ENCODE data around the gene PDIA5.

PDIA5 gene

DNA sequence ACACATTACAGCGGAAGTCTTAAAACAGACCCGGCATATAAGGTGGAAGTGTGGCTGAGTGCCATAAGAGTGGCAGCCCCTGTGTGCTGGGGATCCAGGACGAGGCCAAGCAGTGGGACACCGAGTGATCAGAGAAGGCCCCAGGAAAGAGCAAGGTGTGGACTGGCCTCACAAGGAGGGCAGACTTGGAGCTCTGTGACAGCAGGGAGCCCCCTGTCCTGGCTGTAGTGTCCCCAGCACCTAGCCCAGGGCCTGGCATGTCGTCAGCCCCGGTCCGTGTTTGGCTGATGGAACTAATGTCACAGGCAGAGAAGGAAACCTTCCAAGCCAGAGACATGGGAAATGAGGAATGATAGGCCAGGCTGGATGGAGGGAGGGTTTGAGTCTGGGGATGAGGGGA, 4.8 kb downstream of the PDIA5 start:
- TF ChIP-seq, protein P1, sequence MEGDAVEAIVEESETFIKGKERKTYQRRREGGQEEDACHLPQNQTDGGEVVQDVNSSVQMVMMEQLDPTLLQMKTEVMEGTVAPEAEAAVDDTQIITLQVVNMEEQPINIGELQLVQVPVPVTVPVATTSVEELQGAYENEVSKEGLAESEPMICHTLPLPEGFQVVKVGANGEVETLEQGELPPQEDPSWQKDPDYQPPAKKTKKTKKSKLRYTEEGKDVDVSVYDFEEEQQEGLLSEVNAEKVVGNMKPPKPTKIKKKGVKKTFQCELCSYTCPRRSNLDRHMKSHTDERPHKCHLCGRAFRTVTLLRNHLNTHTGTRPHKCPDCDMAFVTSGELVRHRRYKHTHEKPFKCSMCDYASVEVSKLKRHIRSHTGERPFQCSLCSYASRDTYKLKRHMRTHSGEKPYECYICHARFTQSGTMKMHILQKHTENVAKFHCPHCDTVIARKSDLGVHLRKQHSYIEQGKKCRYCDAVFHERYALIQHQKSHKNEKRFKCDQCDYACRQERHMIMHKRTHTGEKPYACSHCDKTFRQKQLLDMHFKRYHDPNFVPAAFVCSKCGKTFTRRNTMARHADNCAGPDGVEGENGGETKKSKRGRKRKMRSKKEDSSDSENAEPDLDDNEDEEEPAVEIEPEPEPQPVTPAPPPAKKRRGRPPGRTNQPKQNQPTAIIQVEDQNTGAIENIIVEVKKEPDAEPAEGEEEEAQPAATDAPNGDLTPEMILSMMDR (IDR thresholded peaks at IDR 0.05; ENCODE audit: extremely low read depth, missing control alignments), result no peak
- no peak for DNase-seq (ENCODE audit: low spot score)

DNA sequence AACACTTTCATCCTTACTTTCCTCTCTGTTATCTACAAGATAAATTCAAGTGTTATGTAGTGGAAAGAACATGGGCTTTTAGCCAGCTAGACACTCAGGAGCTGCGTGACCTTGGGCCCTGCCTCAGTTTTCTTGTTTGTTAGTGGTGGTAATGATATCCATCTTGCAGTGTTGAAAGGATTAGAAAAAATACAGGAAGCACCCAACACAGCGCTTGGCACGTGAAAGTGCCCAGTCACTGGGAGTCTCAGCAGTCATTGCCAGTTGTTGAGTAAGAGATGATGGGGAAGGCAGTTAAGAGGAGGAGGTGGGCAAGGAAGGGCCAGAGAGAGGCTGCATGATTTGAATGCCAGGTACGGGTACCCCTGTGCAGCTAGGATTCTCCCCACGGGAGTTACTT, 5.3 kb downstream of the PDIA5 start:
- TF ChIP-seq, protein P1 (IDR thresholded peaks at IDR 0.05; ENCODE audit: extremely low read depth, missing control alignments), result no peak
- no peak for DNase-seq (ENCODE audit: low spot score)

DNA sequence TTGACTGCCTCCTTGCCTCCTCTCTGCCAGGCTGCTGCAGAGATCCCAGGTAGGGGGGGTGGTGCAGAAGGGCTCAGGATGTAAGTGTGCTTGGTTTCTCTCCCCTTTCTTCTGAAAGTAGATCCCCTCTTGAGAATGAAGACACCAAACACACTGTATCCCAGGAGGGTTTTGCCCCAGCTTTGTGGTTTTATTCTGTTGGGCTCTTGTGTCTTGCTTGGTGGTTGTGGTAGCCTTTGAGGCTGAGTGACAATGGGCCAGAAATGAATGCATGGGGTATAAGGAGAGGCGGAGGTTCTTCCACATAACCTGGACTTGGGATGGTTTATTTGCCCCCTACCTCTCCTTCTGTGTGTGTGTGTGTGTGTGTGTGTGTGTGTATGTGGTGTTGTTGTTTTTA, 5.7 kb downstream of the PDIA5 start:
- DNase-seq (ENCODE audit: low spot score), result no peak
- TF ChIP-seq, protein P1 (IDR thresholded peaks at IDR 0.05; ENCODE audit: extremely low read depth, missing control alignments), result no peak

DNA sequence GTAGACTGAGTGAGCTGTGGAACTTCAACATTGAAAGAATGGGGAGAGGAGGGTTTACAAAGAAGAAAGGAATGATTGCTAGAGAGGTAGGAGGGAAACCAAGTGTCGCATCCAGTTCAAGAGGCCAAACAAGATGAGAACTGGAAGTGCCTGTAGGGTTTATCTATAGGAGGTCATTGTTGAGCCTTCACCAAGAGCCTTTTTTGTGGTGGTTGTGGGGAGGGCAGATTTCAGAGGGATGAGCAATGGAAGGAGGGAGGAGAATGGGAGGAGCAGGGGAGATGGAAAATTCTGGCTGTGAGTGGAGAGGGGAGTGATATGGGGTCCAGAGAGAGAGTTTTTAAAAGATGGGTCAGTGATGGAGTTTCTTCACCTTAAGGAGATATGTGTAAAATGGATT, 8.5 kb downstream of the PDIA5 start:
- TF ChIP-seq, protein P1 (IDR thresholded peaks at IDR 0.05; ENCODE audit: extremely low read depth, missing control alignments), result no peak
- DNase-seq (ENCODE audit: low spot score), result no peak

DNA sequence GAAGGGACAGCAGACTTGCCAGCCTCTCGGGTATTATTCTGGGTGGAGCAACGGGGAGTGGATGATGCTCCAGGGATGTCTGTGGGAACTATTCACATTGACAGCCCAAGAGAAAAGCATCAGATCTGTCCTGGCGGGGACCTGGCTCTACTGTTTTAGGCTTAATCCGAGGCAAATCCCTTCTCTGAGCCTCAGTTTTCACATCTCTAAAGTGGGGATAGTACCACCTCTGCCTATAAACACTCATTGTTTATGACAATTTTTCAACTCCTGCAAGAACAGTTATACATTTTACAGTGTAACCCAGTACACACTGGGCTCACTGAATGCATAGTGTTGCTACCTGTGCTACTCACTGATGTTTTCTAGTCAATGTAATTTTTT, 9.3 kb downstream of the PDIA5 start:
- DNase-seq (ENCODE audit: low spot score), result no peak
- TF ChIP-seq, protein P1 (IDR thresholded peaks at IDR 0.05; ENCODE audit: extremely low read depth, missing control alignments), result no peak

DNA sequence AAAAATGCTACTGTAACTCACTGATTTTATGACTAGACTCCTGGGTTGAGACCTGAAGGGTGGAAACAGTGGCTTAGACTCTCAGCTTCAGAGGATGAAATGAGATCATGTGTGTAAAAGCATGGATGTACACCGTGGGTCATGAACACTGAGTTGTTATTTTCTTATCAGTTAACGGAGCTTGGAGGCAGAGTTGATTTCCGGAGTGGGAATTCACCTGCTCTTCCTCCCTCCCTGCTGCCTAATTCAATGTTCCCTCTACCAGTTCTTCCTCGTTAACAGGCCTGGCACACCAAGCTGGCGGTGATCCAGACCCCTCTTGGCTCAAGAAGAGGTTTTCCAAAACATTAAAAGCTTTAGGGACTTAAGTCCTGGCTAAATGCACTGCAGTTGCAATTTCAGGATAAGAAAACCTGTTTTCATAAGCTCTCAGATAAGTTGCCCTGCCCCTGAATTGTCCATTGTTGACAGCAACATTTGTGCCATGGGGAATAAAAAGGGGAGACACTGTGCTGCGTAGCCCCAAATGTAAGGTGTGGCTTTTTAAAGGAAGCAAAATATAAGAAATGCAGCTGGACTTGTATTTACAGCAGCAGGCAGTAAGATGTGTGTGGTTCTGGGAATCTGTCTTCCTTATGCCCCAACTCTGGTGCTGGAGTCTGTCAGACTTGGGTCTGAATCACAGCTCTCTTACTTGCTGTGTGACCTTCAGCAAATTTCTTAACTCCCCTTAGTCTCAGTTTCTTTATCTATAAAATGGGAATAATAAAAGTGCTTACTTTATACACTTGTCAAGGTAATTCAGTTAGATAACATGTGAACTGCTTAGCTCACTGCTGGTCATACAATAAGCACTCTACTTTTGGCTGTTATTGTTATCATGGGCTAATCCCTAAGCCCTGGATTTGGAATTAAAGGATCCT, 9.9 kb downstream of the PDIA5 start:
- DNase-seq (ENCODE audit: low spot score), result no peak
- TF ChIP-seq, protein P1 (IDR thresholded peaks at IDR 0.05; ENCODE audit: extremely low read depth, missing control alignments), result no peak

DNA sequence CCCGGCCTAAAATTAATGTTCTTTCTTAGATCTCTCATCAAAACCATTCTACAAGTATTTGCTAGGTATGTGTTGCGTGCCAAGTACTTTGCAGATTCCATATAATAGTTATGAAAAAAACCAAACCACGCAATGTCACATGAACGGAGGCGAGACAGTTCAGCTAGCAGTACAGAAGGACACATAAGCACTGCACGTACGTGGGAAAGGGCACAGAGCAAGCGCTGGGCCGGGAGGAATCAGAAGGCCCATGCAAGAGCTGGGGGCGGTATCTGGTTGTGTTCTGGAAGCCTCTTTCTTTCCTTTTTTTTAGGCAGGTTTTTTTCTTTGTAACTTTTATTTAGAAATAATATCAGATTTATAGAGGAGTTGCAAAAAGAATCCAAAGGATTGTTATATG, 11.3 kb downstream of the PDIA5 start:
- no peak for DNase-seq (ENCODE audit: low spot score)
- TF ChIP-seq, protein P1 (IDR thresholded peaks at IDR 0.05; ENCODE audit: extremely low read depth, missing control alignments), result no peak

Measured in GM20000 (cell line).